Measurements from ENCODE around the gene THRB. TPM values are rescaled to one million over a fixed set of nuclear protein-coding genes. Genes with fewer than 3 reads are reported as not detected.

THRB gene
- total and polyA plus RNA-seq, 2 donors (not counting 3 experiments of a cell fraction or from before 2014, with no cell fraction given): 0.06 TPM; not detected in 1

DNA sequence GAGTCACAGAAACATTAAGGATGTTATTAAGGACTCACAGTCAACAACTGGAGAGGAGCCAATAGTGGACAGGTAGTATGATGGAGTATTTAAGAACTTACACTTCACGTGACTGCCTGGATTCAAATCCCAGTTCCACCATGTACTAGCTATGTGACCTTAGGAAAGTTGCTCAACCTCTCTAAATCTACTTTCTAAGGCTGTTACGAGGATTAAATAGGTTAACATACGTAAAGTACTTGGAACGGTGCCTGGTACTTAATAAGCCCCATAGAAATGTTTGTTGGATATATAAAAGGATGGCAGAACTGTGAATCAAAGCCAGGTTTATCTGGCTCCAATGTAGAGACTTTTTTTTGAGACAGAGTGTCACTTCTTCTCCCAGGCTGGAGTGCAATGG lies 24.4 kb downstream of the THRB start:
- no TSS peak for BruUV-seq (replicated peaks)
- ChIA-PET CTCF (no interaction called here), POLR2A (no interaction called here)
- Histone ChIP-seq H3K27ac (ENCODE audit: insufficient read depth, low read depth, low read length) (no peak overlapping the region), H3K4me2 (ENCODE audit: insufficient read depth, low read length) (no peak overlapping the region), H3K4me3 (replicated peaks in 1 of 3; ENCODE audit: insufficient read depth in 1 of 3, low read depth in 1 of 3, low read length in 3 of 3) (no peak overlapping the region), H3K27me3 (ENCODE audit: control insufficient read depth in 2 of 2, insufficient read depth in 2 of 2, low read length in 2 of 2) (no peaks in the 10 kb centered on the region), H3K36me3 (ENCODE audit: control insufficient read depth in 2 of 2, extremely low read depth in 1 of 2, insufficient read depth in 2 of 2, low read length in 2 of 2) (no peaks in the 10 kb centered on the region), H3K4me1 (ENCODE audit: control insufficient read depth, extremely low read depth, insufficient read depth, low read length) (no peaks in the 10 kb centered on the region), H3K79me2 (ENCODE audit: control insufficient read depth, insufficient read depth, low read length) (no peaks in the 10 kb centered on the region), H3K9ac (replicated peaks; ENCODE audit: extremely low read depth, insufficient read depth, low read length) (no peak overlapping the region), H3K9me3 (replicated peaks; ENCODE audit: control insufficient read depth, insufficient read depth, low read length) (no peaks in the 10 kb centered on the region), H2AFZ (ENCODE audit: low read depth, low read length) (no peak overlapping the region), H4K20me1 (replicated peaks; ENCODE audit: control insufficient read depth, extremely low read depth, insufficient read depth, low read length) (no peaks in the 10 kb centered on the region), H3K9me1 (replicated peaks; ENCODE audit: control insufficient read depth, extremely low read depth, insufficient read depth, low read length) (no peaks in the 10 kb centered on the region)
- FAIRE-seq: no peak
- no peak for DNase-seq (ENCODE audit: low read depth, low spot score)
- TF ChIP-seq, protein P1, sequence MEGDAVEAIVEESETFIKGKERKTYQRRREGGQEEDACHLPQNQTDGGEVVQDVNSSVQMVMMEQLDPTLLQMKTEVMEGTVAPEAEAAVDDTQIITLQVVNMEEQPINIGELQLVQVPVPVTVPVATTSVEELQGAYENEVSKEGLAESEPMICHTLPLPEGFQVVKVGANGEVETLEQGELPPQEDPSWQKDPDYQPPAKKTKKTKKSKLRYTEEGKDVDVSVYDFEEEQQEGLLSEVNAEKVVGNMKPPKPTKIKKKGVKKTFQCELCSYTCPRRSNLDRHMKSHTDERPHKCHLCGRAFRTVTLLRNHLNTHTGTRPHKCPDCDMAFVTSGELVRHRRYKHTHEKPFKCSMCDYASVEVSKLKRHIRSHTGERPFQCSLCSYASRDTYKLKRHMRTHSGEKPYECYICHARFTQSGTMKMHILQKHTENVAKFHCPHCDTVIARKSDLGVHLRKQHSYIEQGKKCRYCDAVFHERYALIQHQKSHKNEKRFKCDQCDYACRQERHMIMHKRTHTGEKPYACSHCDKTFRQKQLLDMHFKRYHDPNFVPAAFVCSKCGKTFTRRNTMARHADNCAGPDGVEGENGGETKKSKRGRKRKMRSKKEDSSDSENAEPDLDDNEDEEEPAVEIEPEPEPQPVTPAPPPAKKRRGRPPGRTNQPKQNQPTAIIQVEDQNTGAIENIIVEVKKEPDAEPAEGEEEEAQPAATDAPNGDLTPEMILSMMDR (IDR thresholded peaks at IDR 0.05; ENCODE audit: extremely low read depth in 1 of 2, insufficient read depth in 1 of 2, low read depth in 1 of 2, low read length in 2 of 2): no peak
- TF ChIP-seq, protein P2, sequence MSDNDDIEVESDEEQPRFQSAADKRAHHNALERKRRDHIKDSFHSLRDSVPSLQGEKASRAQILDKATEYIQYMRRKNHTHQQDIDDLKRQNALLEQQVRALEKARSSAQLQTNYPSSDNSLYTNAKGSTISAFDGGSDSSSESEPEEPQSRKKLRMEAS (IDR thresholded peaks at IDR 0.05; ENCODE audit: insufficient read depth, insufficient read length): no peak
- TF ChIP-seq POLR2A (IDR thresholded peaks at IDR 0.05; ENCODE audit: low read depth, low read length) (no peak), MYC (IDR thresholded peaks at IDR 0.05; ENCODE audit: low read depth, low read length) (no peak), EZH2 (IDR thresholded peaks at IDR 0.05; ENCODE audit: borderline replicate concordance, low read depth, low read length, severe bottlenecking) (no peak), POLR2AphosphoS5 (IDR thresholded peaks at IDR 0.05; ENCODE audit: insufficient read depth, low read depth, low read length) (no peak), FOS (IDR thresholded peaks at IDR 0.05; ENCODE audit: borderline replicate concordance, insufficient read depth, low read length) (no peak), JUN (IDR thresholded peaks at IDR 0.05; ENCODE audit: borderline replicate concordance, insufficient read depth, insufficient read length, low read depth) (no peak), GATA2 (IDR thresholded peaks at IDR 0.05; ENCODE audit: insufficient read depth, insufficient read length, low read depth, low read length) (no peak)
- intact Hi-C loops (cut with micrococcal nuclease): no loop called here
- dilution Hi-C loops (cut with MboI; ENCODE audit: extremely low pct_ligation_motif_present, low sequenced_read_pairs): no loop called here

Measured in endothelial cell of umbilical vein (primary cell).